T-helper 1 cell treated with Interleukin-12 subunit alpha and Interleukin-12 subunit beta and Interleukin-4 antibody, amounts not matched to agents 30 μg/mL and 1 μg/mL, for 36 hours (primary cell): ENCODE measurements around the gene GAL3ST3.

Experiments
- H3K27ac Mint-ChIP-seq: one replicate; pipeline ENCODE4 v1.8.0; 2021; ENCODE audit warnings: mild to moderate bottlenecking, mixed read lengths
- H3K27me3 Mint-ChIP-seq: one replicate; pipeline ENCODE4 v1.8.0; 2021; ENCODE audit warnings: low read depth, mixed read lengths
- H3K36me3 Mint-ChIP-seq: one replicate; pipeline ENCODE4 v1.8.0; 2021; ENCODE audit warnings: low read depth, mixed read lengths
- H3K4me1 Mint-ChIP-seq: one replicate; pipeline ENCODE4 v1.8.0; 2021; ENCODE audit warnings: low read depth, mixed read lengths
- H3K4me3 Mint-ChIP-seq: one replicate; pipeline ENCODE4 v1.8.0; 2021; ENCODE audit warnings: mild to moderate bottlenecking, moderate library complexity, mixed read lengths
- H3K9me3 Mint-ChIP-seq: one replicate; pipeline ENCODE4 v1.8.0; 2021; ENCODE audit warnings: mixed read lengths

The GAL3ST3 gene

DNA sequence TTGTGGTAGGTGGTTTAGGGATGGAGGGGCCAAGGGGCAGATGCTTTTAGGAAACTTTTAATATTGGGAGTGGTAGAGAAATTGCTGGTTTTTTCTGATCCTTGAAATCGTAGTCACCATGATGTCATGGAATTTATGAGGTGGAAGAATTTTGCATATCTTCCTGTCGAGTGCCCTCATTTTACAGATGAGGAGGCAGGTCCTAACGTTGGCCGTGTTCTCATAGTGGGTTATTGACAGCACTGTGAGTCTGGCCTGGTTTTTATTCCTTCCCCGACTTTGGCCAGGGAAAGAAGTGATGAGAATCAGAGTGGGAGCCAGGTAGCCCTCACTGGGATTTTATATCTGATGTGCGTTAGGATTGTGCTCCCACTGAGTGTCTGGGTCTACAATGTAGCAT is 12.3 kb upstream of the GAL3ST3 start:
- Mint-ChIP-seq H3K27ac (peak overlapping the region; percentile 55), H3K4me1 (peaks cover 23% of the 10 kb centered on the region), H3K9me3 (no peaks in the 10 kb centered on the region), H3K36me3 (peaks cover 72% of the 10 kb centered on the region), H3K27me3 (no peaks in the 10 kb centered on the region), H3K4me3 (no peak overlapping the region)

DNA sequence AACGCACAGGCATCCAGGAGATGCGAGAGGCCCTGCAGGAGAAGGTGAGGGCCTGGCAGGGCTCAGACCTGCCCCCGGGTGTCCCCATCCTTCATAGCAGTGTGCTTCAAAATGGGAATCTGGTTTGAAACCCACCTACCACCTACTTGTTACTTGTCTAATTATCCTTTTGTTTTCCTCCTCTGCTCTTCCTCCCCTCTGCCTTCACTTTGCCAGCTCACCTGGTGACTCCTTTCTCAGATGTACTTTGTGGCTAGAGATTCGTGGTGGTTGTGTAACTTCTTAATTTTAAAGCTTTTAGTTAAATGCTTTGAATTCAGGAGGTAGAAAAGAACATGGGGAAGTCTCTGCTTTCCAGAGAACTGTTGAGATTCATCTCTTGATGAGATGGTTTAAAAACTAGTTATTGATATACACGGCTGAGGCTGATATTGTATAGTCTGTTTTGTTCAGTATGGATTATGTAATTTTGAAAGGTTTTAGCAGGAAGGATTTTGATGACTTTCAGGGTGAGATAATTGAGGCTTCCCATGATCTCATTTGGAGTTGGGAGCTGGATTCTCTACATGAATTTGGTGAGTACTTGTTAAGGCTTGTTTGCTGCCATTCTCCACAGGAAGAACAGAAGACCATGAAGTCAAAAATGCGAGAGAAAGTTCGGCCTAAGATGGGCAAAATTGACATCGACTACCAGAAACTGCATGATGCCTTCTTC is 11.2 kb upstream of the GAL3ST3 start:
- Mint-ChIP-seq H3K4me1 (peaks cover 21% of the 10 kb centered on the region), H3K9me3 (no peaks in the 10 kb centered on the region), H3K27me3 (no peaks in the 10 kb centered on the region), H3K36me3 (peaks cover 72% of the 10 kb centered on the region), H3K4me3 (no peak overlapping the region), H3K27ac (peak overlapping the region; percentile 32)

DNA sequence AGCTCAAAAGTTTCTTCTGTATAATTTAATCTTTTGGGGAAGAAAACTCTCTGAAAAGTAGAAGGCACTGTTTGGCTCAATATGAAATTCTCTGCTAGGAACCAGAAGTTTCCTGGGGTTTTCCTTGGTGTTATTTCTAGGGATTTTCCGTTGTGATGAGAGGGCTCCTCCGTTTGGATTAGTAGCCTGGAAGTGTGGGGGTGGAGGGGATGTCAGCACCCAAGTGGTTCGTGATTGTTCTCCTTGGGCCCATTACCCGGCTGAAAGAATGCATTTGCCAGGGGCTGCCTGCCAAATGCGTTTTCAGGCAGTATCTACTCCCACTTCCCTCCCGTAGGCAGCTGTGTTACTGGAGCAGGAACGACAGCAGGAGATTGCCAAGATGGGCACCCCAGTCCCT is 7.5 kb upstream of the GAL3ST3 start:
- Mint-ChIP-seq H3K36me3 (peaks cover 63% of the 10 kb centered on the region), H3K4me1 (peaks cover 29% of the 10 kb centered on the region), H3K27me3 (no peaks in the 10 kb centered on the region), H3K9me3 (no peaks in the 10 kb centered on the region), H3K27ac (no peak overlapping the region), H3K4me3 (no peak overlapping the region)

DNA sequence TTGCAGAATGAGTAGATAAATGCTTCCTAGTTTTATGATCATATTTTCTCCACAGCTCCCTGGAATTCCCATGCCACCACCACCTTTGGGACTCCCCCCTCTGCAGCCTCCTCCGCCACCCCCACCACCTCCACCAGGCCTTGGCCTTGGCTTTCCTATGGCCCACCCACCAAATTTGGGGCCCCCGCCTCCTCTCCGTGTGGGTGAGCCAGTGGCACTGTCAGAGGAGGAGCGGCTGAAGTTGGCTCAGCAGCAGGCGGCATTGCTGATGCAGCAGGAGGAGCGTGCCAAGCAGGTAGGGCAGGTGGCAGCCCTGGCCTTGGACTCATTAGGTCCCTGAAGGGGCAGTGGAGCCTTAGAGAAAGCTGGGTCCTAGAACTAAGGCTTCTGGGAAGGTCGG is 6.1 kb upstream of the GAL3ST3 start:
- H3K36me3 Mint-ChIP-seq: peaks cover 51% of the 10 kb centered on the region

DNA sequence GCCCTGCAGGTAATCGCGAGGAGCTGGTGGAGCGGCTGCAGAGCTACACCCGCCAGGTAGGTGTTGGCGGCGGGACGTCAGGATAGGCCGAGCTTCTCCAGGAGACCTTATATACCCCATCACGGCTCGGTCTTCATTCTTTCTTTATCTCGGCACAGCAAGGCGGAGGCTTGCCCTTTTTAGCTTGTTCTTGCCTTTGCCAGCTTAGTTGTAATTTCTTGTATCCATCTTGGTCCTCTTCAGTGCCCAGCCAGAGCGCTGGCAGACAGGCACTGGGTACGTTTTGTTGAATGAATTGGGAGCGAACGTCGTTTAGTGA is 3.7 kb upstream of the GAL3ST3 start:
- peak overlapping the region; percentile 100 for H3K4me3 Mint-ChIP-seq
- H3K9me3 Mint-ChIP-seq: no peaks in the 10 kb centered on the region

More for the DNA sequence above, 6.1 kb upstream of the GAL3ST3 start:
- Mint-ChIP-seq H3K4me3 (no peak overlapping the region), H3K27me3 (no peaks in the 10 kb centered on the region), H3K4me1 (peaks cover 31% of the 10 kb centered on the region), H3K9me3 (no peaks in the 10 kb centered on the region), H3K27ac (no peak overlapping the region)

DNA sequence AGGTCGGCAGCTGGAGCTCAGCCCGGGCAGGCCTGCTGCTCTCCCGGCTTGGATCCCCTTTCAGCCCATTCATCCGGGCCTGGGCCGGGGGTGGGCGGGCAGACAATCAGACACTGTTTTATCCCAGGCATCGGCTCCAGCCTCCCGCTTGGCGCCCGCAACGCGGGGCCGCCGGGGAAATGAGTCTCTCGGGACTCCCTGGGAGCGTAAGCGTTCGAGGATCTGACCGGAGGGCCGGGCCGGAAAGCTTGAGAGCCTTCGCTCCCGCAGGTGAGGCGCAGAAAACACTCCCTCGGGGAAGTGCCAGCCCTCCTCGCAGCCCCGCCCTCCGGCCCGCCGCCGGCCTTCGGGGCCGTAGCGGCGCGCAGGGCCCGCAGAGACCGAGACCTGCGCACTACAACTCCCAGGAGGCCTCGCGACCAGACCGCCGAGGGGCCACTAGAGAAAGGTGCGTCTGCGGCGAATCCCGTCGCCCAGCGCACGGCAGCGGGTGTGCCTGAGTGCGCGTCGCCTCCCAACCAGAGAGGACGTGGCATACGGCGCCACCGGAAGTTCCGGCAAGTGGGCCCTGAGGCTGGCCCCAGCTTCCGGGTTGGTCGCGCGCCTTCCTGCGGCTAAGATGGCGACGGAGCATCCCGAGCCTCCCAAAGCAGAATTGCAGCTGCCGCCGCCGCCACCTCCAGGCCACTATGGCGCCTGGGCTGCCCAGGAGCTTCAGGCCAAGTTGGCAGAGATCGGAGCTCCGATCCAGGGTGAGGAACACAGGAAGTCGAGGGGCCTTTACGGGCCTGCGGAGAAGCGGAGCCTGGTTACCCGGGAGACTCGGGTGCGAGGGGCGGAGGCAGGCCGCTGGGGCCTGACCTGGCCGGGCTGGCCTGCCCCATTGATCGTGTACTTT is 3.1 kb upstream of the GAL3ST3 start, which contains the start of gene SF3B2:
TSS of gene SF3B2 (plus strand) at position 599 of the 898 bp plus-strand sequence. CDS start at position 620, 21 bp downstream.
- Mint-ChIP-seq H3K27me3 (peaks cover 5% of the 10 kb centered on the region), H3K27ac (peak within 1 kb of the TSS; percentile 99), H3K36me3 (peaks cover 32% of the 10 kb centered on the region), H3K4me3 (peak within 1 kb of the TSS; percentile 100), H3K9me3 (no peaks in the 10 kb centered on the region), H3K4me1 (peaks cover 33% of the 10 kb centered on the region)

More for the DNA sequence above, 3.7 kb upstream of the GAL3ST3 start:
- H3K4me1 Mint-ChIP-seq: peaks cover 33% of the 10 kb centered on the region
- H3K36me3 Mint-ChIP-seq: peaks cover 37% of the 10 kb centered on the region
- peak overlapping the region; percentile 99 for H3K27ac Mint-ChIP-seq
- H3K27me3 Mint-ChIP-seq: peaks cover 5% of the 10 kb centered on the region

DNA sequence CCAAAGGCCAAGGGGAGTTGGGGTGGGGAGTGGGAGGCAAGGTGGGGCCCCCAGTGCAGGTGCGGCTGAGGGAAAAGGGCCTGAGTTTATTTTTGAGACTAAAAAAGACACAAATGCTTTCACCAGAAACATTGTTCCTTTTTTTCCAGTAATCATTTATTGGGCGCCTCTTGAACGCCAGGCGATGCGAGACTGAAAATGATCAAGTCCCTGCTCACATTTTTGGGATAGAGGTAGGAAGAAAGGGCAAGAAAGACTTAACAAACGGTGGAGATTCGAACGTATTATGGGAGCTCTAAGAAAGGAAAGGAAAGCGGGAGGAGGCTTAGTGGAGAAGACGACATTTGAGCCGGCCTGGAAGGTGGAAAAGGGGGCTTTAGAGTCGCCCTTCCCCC is 2.4 kb upstream of the GAL3ST3 start:
- H3K9me3 Mint-ChIP-seq: no peaks in the 10 kb centered on the region
- H3K36me3 Mint-ChIP-seq: peaks cover 26% of the 10 kb centered on the region
- peak overlapping the region; percentile 100 for H3K4me3 Mint-ChIP-seq
- peak overlapping the region; percentile 90 for H3K27ac Mint-ChIP-seq
- peaks cover 5% of the 10 kb centered on the region for H3K27me3 Mint-ChIP-seq
- peaks cover 33% of the 10 kb centered on the region for H3K4me1 Mint-ChIP-seq

DNA sequence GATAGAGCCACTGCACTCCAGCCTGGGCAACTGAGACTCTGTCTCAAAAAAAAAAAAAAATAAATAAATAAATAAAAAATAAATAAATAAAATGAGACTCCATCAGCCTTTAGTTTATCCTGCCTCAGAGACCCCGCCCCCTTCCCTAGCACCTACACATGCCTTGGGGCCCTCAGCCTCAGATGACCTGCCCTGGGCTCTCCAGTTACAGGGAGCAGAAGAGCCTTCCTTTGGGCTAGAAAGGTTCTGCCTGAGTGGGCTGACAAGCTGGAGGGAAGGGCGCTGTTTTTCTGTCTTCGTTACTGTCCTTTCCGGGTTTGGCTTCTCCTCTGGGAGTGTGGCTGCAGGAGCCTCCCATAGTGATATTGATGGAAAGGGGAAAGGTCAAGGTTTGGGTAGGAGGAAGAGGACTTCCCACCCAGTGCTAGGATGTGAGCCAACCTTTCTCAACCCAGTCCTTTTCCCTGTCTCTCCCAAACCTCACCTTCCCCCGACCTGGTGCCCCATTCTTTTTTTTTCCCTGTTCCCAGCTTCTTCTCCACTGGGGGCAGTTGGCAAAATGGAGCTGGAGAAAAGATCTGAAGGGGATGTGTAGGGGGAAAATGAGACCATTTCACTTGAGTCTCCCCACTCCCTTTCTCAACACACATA is 1.7 kb upstream of the GAL3ST3 start:
- H3K4me3 Mint-ChIP-seq: peak overlapping the region; percentile 100
- peaks cover 33% of the 10 kb centered on the region for H3K4me1 Mint-ChIP-seq
- H3K9me3 Mint-ChIP-seq: no peaks in the 10 kb centered on the region
- H3K27ac Mint-ChIP-seq: peak overlapping the region; percentile 90
- peaks cover 24% of the 10 kb centered on the region for H3K36me3 Mint-ChIP-seq
- peaks cover 5% of the 10 kb centered on the region for H3K27me3 Mint-ChIP-seq

DNA sequence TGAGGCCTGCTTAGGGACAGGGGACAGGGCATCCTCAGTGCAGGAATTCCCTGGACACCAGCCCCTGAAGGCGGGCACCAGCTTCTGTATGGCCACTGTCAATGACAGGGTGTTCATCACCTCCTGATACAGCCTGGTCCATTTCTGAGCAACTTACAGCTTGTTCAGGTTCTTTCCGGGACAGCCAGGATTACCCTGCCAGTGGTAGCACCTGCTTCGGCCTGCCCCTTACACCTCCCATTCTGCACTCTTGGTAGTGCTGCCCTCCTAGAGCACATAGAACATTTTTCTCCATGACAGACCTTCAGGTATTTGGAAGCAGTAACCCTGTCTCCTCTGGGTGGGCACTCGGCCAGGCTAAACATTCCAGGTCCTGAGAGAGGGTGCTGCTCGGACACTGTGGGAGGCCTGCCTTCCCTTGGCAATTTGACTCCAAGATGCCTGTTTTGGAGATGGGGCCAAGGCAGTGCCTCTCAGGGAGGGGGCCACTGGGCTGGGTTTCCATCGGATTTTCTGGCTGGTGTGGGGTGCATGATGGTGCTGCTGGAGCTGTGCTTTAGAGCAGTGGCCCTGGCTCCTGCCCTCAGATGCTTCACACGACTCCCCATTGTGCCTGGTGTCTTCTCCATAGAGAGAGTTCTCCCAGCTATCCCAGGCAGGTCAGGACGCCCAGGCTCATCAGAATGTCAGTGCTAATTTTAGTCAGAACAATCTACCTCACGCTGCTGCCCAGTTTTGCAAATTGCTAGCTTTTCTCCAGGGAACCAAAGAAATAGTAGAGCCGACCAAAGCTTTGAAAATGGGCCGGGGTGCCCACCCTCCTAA is 1.2 kb downstream of the GAL3ST3 start:
- H3K4me3 Mint-ChIP-seq: no peak overlapping the region
- no peak overlapping the region for H3K27ac Mint-ChIP-seq

DNA sequence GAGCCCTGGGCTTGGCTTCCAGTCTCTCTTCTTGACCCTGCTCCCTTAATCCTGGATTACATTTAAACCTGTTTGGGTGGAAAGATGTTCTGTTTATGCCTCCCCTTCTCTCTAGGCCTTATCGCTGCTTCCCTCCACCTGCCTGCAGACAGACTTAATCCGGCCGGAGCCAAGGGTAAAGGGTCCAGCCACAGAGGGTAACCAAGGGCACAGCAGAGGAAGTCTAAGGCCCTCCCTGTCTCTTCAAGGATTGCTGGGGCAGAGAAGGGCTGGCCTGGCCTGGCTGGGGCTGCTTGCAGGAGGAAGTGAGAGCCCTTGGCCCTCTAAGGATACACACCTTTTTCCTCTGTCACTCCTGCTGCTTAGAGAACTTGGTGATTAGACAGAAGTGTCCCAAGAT is 2.1 kb downstream of the GAL3ST3 start:
- Mint-ChIP-seq H3K36me3 (no peaks in the 10 kb centered on the region), H3K27me3 (peaks cover 5% of the 10 kb centered on the region)

More for the DNA sequence above, 1.2 kb downstream of the GAL3ST3 start:
- Mint-ChIP-seq H3K36me3 (peaks cover 6% of the 10 kb centered on the region), H3K9me3 (no peaks in the 10 kb centered on the region), H3K27me3 (peaks cover 5% of the 10 kb centered on the region), H3K4me1 (peaks cover 29% of the 10 kb centered on the region)

DNA sequence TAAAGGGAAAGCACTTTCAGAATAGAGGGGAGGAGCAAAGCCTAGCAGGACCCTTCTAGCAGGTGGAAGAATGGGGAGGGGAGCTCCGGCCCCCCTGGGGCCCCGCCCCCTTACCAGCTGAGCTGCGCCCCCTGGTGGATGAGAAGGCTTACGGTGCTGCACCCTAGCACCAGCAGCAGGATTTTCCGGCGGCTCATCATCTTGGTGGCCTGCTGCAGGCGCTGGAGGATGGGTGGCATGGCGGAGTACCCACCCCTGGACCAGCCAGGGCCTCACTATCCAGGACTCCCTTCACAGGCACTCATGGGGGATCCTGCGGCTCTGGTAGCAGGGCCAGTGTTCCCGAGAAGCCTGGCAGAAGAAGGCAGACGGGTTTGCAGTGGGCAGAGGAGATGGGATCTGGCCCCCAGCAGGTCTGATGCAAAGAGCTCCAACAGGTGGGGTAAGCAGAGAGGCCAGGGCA is 3.8 kb downstream of the GAL3ST3 start:
- peak overlapping the region; percentile 1 for H3K4me3 Mint-ChIP-seq
- H3K27ac Mint-ChIP-seq: no peak overlapping the region

More for the DNA sequence above, 2.1 kb downstream of the GAL3ST3 start:
- no peak overlapping the region for H3K27ac Mint-ChIP-seq
- peaks cover 25% of the 10 kb centered on the region for H3K4me1 Mint-ChIP-seq
- H3K4me3 Mint-ChIP-seq: no peak overlapping the region
- H3K9me3 Mint-ChIP-seq: no peaks in the 10 kb centered on the region

DNA sequence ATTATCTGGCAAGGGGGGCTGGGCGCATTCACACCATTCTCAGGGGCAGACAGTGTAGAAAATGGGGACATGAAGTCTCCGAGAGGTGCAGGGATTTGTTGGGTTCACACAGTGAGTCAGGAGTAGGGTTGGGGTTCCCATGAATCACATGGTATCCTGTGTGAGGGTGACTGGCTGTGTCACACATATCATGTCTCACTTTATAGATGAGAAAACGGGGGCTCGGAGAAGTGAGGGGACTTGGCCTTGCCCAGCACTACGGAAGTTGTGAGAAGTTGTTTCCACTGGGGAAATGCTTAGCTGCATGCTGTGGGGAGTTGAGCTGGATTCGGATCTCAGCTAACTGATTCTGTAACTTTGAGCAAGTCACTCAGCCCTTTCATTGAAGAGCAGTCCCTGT is 4.2 kb downstream of the GAL3ST3 start:
- no peak overlapping the region for H3K27ac Mint-ChIP-seq
- no peaks in the 10 kb centered on the region for H3K36me3 Mint-ChIP-seq
- peaks cover 14% of the 10 kb centered on the region for H3K4me1 Mint-ChIP-seq
- no peaks in the 10 kb centered on the region for H3K9me3 Mint-ChIP-seq
- H3K4me3 Mint-ChIP-seq: peak overlapping the region; percentile 1
- H3K27me3 Mint-ChIP-seq: peaks cover 5% of the 10 kb centered on the region

More for the DNA sequence above, 3.8 kb downstream of the GAL3ST3 start:
- H3K27me3 Mint-ChIP-seq: peaks cover 5% of the 10 kb centered on the region
- H3K9me3 Mint-ChIP-seq: no peaks in the 10 kb centered on the region
- H3K4me1 Mint-ChIP-seq: peaks cover 14% of the 10 kb centered on the region
- H3K36me3 Mint-ChIP-seq: no peaks in the 10 kb centered on the region

DNA sequence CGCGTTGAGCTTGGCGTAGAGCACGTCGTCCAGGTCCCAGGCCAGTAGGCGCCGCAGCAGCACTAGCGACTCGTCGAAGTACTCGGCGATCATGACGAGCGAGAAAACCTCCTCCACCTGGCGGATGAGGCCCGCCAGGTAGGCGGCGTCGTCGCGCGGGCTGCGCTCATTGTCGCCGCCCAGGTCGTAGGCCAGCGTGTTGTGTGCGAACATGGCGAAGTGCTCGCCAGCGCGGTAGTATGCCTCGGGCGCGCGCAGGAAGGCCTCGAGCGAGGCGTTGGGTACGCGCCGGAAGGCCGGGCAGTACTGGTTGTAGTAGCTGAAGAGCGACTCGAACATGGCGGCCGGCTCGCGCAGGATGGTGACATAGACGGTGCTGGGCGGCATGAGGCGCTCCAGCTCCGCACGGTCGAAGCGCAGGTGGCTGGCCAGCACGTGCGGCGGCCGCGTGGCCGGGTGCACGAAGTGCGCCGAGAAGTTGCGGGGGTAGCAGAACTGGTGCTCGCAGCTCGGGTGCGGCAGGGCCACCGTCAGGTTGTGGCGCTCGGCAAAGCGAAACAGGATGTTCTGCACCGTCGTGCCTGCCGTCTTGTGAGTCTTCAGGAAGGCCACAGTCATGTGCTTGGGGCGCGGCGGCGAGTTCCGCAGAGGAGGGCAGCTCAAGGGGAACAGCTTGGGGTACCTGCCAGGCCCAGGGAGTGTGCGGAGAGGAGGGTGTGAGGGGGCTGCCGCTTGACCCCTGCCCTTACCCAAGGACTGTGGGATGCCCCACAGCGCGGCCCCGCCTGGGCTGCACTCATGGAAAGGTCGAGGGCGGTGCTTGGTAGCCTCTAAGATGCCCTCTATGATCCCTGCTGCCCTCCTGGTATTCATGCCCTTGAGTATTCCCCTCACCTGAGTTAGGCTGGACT is 5.7 kb downstream of the GAL3ST3 start:
- H3K27ac Mint-ChIP-seq: no peak overlapping the region
- H3K36me3 Mint-ChIP-seq: no peaks in the 10 kb centered on the region
- H3K9me3 Mint-ChIP-seq: no peaks in the 10 kb centered on the region
- no peak overlapping the region for H3K4me3 Mint-ChIP-seq
- H3K4me1 Mint-ChIP-seq: peaks cover 9% of the 10 kb centered on the region
- H3K27me3 Mint-ChIP-seq: peaks cover 5% of the 10 kb centered on the region
